HG03045 (cell line): ENCODE data around the gene DUSP6.

Source experiments
- ATAC-seq: cut with Tn5 transposase; IDR thresholded peaks from one replicate; pipeline ENCODE4 v1.9.1; 2021; ENCODE audit warnings: mild to moderate bottlenecking, moderate library complexity; ENCODE audit not compliant: unreplicated experiment

DUSP6 gene

DNA sequence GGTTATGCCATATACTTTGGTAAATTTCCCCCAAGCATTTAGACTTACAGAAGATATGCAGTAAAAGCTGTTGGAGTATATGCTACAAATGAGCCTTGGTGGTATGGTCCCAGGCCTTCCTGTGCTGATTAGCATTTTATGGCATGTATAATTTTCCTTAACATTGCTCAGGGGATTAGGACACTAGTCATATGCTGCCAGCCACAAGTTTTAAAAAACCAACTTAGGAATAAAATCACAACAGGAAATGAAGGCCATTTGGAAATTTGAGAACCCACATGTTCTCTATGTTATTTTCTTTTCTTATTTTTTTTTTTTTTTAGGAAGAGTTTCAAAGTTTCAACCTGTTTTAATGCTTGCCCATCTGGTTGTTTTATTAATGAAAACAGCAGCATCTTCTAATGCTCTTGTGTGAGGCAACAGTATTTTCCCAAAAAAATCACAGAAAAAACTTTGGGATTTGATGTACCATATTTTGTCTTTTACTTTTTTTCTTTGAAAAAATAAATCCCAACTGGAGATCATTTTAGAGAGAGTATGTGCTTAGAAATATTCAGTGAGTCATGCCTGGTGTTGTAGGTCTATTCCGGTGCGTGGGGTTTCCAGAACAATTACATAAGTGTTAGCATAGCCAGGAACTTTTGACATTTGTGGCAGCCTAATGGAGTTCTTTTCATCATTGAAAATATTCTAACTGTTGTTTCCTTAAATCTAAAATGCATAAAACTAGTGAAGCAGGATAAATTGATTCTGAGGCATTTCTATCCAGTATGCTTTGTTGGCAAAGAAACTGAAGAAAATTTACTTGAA, 21.7 kb upstream of the DUSP6 start:
- no peak for ATAC-seq

DNA sequence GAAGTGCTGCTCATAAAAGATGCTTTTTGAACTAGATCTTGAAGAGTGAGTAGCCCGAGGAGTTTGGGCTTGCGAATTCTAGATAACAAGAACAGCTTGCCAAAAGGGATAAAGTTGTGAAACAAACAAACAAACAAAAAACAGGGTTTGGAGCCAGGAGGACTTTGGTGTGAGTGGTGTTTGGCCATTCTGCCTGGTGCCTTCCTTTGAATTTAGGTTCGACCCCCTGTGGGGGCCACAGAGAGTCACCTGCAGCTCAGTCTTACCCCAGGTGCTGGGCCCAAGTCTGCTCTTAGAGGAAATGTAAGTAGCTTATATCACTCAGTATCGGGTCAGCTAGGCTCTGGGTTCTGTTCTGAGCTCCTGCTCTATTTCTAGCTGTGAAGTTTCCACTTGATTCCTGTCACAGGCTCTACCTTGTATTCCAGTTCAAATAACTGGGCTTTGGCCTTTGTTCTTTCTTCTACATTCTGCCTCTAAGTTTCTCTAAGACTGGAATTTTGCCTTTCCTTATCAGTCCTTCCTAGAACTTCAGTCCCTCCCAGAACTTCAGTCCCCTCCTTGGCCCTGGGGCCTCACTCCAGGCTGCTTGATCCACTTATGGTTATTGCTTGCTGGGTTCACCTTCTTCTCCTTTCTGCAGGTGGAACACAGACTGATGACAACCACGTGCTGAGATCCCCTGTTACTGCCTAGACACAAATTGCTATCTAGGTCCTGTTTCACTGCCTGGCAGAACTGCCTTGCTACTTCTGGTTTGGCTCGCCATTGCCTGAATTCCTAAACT, 20.5 kb upstream of the DUSP6 start:
- no peak for ATAC-seq

DNA sequence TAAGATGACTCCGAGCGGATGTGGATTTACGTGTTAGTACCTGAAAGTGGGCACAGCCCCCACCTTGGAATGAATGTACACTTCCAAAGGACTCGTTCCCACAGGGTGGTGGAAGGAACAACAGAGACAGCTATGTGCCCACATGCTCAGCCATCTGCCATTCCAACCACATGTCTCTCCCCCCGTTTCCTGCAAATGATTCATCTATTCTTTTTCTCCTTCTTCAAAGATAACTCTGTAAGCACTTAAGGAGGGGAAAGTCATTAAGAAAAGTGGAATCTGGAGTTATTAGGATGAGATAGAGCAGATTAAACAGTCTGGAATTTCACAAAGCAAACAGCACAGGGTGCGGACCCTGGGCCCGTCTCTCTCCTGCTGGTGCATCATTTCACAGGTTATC, 18.5 kb upstream of the DUSP6 start:
- no peak for ATAC-seq

DNA sequence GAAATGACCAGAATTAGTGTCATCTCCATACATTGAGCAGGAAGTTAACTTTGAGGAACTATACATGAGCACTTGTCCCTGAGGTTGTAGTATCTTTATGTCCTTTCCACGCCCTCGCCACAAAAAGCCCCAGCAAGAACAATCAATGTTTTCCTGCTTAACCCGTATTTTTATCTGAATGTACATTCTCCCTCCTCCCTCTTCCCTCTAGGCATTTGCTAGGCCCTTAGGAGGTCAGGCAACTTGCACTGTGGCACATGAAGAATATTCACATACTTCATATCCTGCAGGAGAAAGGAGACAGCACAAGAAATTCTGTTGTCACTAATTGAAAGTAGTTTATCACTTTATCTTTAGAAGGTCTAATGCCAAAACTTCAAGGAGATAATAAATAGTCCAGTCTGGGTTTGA, 18.1 kb upstream of the DUSP6 start:
- ATAC-seq = no peak

DNA sequence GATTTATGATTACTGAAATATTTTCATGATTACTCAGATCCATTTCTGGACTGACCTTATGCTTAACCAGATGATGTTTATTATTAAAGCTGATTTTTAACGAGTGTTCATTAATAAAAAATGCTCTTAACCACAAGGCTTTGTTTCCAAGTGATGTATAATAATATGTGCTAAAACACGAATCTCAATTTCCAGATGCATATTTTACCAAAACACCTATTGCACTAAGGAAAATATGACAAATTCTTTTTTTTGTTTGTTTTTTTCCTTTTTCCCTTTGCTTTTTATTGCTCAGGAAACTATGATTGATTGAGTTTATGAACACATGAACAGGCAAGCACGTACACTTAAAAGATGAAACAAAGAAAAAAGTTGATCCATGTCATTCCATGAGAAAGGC, 16.9 kb upstream of the DUSP6 start:
- ATAC-seq = no peak

DNA sequence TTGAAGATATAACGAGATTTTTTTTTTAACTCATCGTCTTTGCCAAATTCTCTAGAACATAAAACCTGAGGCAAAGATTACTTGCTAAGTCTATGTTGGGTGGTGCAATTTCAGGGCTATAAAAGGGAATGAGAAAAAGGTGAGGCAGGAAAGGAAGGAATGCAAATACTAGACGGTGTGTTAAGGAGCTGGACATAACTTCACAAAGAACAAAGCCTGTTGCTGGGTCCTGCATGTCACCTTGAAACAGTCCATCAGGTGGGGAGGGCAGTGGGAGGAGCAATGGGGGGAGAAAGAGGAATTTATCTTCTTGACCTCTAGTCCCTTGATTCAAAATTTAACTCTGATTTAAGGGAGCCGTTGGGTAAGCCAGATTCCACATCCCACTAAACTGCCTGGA, 16.1 kb upstream of the DUSP6 start:
- no peak for ATAC-seq

DNA sequence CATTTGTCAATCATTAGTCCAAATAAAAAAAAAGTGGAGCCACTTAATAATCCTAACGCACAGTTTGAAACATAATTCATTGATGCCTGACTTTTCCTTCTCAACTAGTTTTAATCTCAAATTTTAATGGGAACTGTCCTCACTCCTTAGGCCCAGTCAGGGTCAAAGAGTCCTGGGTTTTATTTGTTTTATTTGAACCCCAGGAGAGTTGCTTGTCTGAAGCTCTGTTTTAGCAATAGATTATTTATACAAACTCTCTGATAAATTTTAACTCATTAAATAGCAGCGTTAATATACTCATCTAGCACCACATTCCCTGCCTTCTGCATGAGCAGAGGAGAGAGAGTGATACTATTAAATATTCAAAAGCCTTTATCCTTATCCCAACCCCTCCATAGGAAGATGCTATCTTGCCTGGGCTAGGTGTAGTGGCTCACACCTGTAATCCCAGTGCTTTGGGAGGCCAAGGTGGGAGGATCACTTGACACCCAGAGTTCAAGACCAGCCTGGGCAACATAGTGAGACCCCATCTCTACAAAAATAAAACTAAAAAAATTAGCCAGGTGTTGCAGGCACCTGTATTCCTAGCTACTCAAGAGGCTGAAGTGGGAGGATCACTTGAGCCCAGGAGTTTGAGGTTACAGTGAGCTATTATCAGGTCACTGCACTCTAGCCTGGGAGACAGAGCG, 14.5 kb upstream of the DUSP6 start:
- no peak for ATAC-seq

DNA sequence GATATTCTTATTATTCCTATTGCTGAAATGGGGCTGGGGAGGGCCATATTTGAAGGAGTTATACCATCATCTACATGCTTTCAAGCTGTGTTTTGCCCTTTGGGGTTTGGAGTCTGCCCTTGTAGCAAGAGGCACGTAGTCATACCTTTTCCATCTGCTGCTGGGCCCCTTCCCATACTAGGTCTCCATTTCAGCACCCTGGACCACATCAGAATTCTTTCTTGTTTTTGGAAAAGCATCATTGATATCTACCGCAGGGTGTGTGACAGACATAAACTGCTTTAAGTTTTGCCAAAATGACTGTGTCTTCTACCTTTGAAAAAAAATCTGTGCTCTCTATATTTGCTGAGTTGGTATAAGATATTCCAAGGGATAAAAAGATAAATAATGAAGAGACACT, 12.3 kb upstream of the DUSP6 start:
- no peak for ATAC-seq

DNA sequence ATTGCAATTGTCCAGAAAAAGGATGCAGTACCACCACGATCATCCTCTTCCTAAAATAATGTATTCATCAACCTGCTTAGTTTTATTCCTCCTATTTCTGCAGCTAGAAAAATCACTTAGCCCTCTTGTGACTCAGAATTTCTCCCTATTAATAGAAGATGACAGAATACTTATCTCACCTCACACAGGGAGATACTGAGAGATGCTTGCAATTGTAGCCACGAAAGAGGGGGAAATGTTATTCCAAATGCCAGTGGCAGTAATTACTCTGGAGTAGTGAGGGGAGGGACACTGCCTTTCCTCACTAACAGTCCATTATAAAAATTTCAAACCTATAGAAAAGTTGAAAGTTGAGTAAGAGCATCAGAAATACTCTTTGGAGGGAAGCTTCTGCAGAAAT, 11.8 kb upstream of the DUSP6 start:
- ATAC-seq = no peak

DNA sequence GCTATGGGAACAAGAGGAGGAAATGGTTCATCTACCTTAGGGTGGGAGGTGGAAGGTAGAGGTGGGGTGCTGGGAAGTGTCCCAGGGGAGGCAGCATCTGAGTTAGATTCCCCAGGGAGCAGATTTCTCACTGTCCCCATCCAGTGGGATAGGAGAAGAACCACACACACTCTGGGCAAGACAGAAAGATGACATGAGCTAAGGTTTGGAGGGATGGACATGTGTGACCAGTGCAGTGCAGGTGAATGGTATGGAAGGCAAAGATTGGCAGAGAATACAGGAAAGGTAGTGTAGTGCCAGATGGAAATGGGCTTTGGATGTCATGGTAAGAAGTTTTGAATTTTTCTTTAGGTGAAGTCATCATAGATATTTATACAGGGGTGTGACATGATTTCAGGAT, 11.3 kb upstream of the DUSP6 start:
- ATAC-seq = no peak

DNA sequence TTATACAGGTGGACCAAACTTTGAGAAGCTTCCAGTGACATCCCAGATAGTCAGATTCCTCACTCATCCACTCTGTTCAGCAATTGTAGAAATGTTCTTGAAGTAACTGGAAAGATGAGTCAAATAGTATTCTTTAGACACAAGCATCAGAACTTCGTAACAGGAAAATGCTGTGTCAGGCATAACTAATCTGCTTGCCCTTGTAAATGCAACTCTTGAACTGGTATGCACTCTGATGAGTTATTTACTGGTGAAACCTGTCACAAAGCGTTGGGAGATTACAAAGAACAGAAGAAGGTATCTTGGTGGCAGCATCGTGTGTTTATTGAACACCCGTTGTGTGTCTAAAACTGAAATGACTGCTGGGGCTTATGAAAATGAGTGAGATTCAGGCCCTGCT, 10.8 kb upstream of the DUSP6 start:
- no peak for ATAC-seq

DNA sequence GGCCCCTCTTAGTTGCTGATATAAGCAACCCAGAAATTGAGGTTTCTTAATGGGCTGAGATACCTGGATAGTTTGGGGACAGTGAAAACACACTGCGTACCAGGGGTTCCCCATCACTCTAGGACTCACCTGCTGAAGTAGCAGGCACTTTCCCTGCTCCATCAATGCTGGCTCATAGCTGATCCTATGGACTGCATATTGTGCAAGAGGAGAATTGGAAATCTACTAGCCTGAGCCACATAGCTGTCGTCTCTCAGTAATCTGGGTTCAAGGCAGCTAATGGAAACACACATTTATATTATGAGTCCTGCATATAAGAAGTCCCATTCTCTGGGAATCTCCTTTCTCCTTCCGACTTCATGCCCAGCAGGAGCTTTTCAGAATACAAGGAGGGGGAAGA, 7.3 kb upstream of the DUSP6 start:
- no peak for ATAC-seq

DNA sequence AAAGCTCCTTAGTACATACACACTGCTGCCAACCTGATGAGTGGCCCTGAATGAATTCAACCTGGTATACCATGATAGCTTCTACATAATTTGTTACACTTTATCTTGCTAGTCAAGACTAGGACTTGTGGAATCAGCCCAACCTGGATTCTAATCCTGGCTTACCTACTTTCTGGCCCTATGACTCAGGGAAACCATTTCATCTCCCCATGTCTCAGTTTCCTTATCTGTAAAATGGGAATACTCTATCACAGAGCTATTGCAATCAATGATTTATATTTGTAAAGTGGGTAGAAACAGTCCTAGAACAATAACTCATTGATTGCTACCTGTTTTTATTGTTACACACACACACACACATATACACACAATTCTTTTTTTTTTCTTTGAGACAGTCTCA, 6.5 kb upstream of the DUSP6 start:
- no peak for ATAC-seq

DNA sequence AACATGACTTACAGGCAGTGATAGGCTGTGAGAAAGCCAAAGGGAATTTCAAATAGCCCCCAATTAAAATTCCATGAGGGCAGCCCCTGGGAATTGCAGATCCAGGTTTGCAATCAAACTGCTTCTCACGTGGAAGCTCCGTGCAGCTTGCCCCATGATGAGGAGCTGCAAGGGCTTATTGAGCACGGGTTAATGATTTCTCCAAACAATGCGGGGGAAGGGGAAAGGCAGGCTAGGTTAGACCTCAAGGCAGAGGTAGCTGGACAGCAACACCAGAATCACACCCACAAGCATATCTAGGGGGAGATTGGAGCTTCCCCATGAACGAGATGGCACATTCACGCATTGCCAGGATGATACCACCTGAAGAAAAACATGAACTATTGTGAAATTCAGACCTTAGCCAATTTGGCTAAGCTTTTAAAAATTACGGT, 5.0 kb upstream of the DUSP6 start:
- ATAC-seq = no peak

DNA sequence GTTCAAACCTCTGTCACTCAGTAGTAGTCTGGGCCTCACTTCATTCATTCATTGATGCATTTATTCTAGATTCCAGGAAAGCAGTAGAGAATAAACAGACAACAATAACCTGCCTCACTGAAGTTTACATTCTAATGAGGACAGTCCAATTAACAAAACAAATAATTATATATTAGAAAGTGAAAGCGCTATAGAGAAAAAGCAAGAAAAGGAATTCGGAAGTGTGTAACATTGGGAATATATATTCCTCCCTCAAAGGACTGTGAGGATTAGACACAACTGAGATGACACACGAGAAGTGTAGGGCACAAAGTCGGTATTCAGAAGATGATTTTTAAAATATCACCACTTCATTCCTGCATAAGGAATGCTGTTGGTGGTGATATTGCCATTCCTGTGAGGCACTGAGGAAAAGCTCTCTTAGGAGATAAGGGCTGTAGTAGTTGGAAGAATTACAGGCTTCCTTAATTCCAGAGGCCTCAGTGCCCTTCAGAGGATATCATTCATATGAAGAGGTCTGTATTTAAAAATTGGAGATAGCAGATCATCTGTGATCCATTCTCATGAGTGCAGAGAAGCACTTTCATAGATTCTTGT, 3.9 kb upstream of the DUSP6 start:
- no peak for ATAC-seq

DNA sequence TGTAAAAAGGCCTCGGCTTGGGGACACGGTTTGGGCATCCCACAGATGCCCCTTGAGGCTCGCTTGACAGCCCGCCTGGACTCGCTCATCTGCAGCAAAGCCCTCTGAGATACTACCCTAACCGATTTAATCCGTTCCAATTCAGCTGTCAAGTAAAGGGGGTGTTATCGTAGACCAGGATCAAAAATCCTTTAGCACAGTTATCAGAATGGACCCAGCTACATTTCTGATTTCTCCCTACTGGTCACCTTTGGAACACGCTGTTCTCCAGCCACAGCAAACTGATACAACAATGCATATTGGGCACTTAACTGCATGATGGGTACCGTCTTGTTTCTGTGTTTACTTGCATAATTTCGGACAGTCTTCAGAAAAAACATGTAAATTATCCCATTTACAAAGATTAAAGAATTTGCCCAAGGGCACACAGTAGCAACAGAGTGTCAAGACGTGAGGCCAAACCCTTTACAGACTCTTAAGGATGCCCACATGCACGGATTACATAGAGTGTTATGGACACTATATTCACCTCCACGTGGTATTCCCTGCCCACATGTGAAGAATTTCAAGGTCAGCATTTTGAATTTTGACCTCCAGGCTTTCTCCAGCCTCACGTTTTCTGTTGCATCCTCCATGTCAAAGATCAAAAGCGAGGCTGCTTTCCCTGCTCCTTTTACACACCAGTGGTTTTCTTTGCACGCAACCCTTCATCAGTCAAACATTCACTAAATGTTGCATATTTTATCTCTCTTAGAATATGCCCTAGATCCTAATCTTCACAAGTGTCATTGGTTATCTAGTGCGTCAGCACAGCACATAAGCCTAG, 3.2 kb upstream of the DUSP6 start:
- no peak for ATAC-seq

DNA sequence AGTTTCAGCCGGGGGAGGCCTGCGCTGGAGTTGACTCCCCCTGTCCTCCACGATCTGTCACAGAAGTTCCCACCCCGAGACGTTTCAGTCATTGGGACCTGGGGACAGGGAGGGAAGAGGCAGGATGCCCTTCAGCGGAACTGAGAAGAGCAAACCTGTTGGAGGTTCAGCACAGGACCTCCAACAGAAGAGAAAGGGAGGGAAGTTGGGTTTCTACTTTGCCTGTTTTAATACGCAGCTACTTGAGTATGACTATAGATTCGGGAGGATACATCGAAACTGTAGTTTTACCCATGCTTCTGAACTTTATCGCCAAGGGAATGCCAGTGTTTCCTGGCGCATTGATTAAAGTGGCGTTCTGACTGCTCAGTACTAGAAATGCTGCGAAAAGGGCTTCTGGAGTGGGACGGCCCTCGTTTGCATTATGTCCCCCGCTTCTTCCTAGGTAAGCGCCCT, 2.3 kb upstream of the DUSP6 start:
- no peak for ATAC-seq

DNA sequence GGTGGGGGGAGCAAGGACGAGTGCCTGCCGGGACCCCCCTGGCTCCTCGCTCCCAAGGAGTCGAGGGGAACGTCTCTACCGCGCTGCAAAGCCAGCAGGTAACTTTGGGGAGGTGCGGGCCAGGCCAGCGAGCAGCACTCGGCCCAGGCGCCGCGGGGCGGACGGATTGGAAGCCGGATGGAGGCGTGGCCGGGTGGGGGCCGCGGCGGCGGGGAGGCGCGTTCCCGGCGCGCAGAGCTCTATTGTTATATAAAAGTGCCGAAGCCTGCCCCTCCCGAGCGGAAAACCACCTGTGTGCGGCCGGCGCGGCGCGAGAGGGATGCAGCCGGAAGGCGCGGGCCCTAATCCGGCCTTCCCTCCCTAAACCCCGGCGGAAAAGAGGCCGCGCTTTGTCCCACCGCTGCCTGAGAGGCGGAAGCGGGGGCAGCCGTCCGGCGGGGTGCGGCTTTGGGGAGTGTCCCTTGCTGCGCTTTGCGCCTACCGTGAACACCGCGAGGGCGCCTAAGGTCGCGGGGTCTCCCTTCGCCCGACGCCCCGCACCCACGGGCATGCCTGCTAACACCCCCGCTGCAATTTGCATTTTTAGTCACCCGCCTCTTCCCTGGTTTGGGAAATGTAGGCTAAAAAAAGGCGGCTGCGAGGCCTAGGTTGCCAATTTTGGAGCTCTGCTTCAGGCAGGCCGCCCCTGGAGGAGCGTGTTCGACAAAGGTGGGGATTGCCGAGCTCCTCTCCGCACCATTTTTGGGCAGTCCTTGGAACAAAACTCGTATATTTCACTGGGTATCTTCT, 1.7 kb upstream of the DUSP6 start:
- ATAC-seq = peak; percentile 31

DNA sequence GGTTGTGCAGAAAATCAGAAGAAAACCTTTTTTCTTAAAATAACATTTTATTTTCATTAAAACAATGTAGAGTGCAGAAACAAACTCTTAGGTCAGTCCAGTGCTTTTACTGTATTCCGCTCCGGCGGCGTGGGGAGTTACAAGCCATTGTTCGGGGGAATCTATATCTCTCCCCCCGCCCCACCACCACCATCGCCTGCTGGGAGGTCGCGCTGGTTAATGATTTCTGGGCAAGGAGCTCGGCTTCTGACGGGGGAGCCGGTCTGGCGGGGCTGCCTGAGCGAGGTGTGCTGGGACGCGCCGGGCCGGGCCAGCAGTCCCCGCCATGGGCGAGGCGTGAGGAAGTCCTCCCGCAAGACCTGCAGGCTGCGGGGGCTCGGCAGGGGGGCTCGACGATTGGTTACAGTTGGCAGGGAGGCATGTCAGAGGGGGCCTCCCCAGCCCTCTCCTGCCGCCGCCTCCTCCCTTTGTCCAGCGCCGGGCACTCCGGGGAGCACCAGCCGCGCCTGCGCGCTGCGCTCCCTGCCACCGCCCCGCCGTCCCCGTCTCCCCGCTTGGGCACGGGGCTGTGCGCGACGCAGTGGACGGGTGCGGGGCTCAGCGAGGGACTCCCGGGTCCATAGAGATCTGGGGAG, 1.0 kb upstream of the DUSP6 start:
- ATAC-seq = no peak

DNA sequence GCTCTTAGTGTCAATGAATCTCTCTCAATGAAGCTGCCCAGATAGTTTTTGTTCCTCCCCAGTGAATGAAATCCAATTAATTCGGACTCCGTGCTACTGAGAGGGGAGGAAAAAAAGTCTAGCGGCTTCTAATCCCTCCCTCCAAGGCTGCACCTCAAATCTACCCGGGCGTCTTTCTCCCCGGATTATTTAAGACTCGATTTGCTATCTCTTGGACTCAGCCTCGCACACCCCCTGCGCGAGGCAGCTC, 134 bp downstream of the DUSP6 start:
- ATAC-seq = no peak
